Cerebellar cortex (tissue), 1 donor: Measurements from ENCODE around the gene DACT1.

Experiments used
- DNase-seq: peaks from one replicate; pipeline ENCODE4 v3.0.0-alpha.2; 2015; ENCODE audit warnings: low spot score

Gene DACT1

DNA sequence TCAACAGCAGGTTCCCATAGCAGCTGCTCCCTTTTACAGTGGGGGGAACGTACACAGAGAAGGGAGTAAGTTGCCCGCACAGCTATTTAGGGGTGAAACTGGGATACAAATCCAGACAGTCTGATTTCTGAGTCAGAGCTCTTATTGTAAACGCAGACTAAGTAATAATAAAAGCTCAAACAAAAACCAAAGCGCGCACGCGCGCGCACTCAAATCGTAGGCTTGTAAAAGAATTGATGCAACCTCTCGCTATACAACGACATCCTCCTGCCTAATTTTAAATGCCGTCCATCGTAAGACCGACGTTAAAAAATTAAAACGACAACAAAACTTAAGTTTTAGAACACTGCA is 747 bp upstream of the DACT1 start:
- DNase-seq: peak; percentile 41

DNA sequence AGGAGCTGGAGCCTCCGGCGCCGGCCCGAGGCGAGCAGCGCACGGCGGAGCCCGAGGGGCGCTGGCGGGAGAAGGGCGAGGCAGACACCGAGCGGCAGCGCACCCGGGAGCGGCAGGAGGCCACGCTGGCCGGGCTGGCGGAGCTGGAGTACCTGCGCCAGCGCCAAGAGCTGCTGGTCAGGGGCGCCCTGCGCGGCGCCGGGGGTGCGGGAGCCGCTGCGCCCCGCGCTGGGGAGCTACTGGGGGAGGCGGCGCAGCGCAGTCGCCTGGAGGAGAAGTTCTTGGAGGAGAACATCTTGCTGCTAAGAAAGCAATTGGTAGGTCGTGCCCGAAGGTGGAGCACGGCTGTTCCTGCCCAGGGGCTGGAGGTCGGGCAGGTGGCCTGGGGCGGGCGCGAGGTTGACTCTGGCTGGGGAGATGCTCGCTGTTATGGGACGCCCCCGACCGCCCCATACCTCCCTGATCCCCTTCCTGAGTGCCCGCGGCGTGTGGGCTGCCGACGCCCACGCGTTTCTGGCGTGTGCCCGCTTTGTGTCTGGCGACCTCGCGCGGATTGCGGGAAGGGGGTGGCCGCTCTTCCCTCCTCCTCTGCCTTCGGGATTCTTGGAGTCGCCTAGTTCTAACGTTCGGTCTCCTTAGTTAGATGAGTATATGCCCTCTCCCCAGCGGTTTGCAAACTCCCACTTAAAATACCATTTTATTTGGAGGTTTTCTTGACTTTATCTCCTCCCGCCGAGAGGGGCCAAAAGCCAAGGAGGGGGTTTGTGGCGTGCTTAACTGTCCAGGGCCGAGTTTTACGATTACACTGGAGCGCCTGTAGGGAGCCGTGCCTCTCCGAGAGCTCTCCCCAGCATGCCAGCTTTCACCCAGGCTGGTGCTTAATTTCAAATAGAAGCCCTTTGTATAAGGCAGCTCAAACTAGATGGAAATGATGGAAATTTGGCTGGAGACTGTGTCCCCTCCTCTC is 752 bp downstream of the DACT1 start:
- peak; percentile 46 for DNase-seq

DNA sequence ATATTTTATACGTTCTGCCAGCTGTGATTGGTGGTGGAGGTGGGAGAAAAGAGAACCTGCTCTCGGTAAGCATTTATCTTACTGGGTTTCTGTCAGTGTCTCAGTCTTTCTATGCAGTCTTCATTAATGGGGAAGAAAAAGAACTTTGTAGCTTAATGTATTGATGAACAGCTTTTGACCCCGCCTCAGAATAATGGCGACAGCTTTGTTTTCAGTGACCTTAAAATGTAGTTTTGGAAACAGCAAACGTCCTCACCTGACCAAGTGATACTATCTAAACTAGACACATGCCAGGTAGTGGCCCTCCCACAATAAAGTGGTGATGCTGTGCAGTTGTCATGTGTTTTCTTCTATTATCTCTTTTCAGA is 1.4 kb downstream of the DACT1 start:
- peak; percentile 45 for DNase-seq

DNA sequence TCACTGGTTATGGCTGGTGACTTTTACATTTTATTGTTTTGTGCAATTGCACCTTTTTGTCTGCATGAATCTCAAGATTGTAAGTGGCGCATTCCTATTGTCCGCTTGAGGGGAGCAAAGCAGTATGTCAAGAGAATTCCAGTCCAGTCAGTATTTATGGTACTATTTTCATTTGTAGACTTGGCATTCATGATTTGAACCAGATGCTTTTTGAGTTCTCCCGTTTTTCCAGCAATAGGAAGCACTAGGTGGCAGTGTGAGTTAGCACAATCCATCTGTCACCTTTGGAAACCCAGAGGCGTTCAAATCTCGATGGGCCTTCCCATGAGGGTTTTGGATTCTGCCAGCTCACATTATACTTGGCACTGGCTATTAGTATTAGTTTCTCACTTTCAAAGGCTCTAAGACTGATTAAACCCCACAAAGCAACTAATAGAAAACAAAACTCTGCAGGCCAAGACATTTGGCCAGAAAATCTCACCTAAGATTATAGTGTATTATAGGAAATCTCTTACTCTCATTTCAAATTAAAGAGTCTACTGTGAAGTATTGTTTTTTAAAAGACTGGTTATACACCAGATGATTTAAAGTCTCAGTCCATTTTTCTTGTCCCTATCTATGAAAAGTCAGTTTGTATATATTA is 2.2 kb downstream of the DACT1 start:
- DNase-seq: peak; percentile 95

DNA sequence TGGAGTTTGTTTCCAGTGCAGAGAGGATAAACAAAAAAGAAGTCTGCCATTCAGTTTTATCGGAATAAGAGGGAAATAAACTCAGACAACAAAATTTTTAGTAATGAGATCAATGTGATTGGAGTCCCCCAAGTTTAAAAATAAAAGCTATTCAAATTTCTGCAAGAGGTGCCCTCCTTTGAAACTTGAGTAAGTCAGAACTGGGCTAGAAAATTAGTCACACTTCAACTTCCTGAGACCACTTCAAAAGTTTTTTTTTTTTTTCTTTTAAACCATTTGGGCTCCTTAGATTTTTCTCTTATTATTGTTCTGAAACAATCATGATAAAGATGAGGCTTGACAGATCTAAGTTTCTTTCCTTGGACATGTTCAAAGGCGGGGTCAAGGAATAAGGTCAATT is 3.2 kb downstream of the DACT1 start:
- no peak for DNase-seq

DNA sequence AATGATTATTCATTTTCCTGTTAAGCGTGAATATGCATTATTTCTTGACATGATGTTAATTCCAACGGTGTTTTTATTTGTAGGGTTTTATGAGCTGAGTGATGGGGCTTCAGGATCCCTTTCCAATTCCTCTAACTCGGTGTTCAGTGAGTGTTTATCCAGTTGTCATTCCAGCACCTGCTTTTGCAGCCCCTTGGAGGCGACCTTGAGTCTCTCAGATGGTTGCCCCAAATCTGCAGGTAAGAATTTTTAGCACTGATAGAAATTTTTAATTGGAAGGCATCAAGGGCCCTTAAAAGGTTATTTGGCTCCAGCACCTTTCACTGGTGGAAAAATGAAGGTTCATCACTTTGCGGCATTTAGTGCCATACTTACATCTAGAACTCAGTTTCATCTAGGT is 3.7 kb downstream of the DACT1 start:
- DNase-seq: no peak

DNA sequence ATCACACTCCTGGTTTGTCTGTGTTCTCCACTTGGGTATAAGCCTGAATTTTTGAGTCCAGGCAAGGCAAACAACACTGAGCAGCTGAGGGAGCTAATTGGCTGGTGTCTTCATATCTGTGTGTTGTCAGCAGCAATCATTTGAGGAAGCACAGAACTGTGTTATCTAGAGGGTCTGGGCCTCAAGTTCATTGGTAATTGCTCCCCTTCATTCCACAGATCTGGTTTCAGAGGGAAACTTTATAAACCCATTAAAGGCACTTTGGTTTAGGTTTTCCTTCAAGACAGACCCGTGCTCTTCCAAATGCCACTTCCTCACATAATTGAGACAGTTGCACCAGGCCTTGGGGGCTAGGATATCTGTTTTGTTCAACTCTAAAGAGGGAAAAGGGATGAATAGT is 5.6 kb downstream of the DACT1 start:
- peak; percentile 25 for DNase-seq

DNA sequence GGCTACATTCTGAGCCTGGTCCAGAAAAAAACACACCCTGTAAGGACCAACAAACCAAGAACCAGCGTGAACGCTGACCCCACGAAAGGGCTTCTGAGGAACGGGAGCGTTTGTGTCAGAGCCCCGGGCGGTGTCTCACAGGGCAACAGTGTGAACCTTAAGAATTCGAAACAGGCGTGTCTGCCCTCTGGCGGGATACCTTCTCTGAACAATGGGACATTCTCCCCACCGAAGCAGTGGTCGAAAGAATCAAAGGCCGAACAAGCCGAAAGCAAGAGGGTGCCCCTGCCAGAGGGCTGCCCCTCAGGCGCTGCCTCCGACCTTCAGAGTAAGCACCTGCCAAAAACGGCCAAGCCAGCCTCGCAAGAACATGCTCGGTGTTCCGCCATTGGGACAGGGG is 7.9 kb downstream of the DACT1 start:
- DNase-seq: no peak

DNA sequence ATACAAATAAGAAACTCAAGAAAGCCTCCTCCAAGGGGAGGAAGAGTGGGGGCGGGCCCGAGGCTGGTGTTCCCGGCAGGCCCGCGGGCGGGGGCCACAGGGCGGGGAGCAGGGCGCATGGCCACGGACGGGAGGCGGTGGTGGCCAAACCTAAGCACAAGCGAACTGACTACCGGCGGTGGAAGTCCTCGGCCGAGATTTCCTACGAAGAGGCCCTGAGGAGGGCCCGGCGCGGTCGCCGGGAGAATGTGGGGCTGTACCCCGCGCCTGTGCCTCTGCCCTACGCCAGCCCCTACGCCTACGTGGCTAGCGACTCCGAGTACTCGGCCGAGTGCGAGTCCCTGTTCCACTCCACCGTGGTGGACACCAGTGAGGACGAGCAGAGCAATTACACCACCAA is 8.7 kb downstream of the DACT1 start:
- no peak for DNase-seq

DNA sequence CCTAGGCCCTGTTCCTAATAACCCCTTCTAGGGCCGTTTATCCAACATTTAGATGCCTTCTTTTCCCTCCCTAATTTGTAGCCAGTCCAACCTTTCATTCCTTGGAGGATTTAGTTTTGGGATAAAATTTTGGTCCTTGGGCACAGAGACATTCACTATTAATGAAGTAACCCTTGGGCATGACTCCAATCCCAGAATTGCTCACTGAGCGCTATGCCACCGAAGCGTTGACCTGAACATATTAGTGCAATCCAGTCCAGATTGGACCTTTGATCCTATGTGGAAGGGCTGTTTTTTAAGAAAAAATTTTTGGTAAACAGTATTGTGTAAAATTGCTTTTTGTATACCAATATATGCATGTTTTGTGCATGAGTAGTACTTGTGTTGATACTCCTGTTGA is 10.0 kb downstream of the DACT1 start:
- DNase-seq: peak; percentile 73

DNA sequence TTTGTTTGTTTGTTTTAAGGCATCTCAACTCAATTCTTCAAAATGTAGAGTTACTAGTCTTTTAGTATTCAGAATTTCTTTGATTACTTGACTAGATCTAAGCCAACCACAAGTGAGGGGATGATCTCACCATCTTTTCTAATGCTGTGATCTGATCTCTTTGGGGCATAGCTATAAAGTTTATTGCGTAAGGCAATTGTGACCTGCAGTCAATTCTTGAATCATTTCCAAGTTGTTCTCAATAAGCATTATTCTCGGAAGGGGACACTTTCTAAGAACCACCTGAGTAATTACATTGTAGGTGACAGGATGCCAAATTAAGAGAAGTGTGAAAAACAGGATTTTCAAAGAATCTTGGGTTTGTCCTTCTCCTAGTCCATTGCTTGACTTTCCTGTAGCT is 13.1 kb downstream of the DACT1 start:
- DNase-seq: no peak

DNA sequence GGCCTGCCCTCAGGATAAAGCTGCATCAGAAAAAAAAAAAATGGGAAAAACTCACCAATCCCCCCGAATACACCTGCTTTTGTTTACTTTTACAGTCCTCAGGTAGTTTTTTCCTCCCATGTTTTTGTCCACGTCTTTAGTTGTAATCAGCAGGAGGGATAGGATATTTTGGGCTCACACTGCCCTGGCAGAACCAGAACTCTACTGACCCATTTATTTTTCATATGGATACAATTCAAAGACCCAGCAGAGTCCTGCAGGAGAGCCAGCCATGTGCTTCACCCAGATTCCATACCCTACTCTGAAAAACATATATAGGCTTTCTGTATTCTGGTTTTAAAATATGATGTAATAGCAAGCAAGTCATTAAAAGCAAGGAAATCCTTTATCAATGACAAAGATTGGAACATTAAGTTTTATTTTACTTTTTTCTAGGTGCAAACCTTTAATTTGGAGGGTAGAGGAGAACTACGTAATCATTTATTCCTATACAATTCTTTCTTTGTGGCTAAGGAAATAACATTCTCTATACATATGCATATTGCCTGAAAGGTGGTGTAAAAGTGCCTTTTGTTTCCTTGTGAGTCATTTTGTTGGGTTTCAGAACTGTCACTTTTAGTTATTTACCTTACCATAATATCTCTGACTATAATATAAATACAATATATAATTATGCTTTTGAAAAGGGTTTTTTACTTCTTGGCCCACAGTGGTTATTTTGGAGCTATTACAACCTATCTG is 19.1 kb downstream of the DACT1 start:
- DNase-seq: peak; percentile 90

DNA sequence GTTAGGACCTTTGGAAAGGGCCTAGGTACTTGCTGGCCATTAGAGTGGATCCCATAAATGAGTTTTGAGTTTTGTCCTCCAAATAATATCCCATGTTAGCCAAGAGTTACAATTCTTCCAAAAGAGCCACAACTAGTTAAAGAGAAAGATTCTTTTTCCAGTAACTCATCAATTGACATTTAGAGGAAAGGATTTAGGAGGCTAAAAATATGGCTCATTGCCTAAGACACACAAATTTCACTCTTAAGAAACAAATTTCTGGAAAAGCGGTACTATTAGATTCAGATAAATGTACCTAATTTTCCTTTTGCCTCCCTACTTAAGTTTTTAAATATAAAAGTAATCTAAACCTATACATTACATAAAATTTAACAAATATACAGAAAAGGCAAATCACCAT is 21.3 kb downstream of the DACT1 start:
- DNase-seq: no peak

DNA sequence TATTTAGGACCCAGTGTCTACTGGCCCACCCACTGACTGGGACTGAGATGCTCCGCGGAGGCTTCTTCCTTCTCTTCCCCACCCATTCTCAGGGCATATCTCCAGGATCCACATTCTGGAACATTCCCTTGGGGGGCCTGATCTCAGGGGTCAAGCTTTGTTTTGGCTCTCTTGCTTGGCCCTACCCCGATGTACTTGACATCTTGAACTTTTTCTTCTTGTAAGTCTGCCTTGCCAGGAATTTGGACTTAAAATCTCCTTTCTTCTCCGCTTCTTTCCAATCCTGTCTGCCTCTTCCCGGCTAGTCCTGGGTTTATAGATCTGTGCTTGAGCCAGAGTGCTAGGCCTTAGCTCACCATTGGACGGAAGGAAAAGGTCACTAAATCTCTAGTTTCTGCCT is 22.1 kb downstream of the DACT1 start:
- no peak for DNase-seq

DNA sequence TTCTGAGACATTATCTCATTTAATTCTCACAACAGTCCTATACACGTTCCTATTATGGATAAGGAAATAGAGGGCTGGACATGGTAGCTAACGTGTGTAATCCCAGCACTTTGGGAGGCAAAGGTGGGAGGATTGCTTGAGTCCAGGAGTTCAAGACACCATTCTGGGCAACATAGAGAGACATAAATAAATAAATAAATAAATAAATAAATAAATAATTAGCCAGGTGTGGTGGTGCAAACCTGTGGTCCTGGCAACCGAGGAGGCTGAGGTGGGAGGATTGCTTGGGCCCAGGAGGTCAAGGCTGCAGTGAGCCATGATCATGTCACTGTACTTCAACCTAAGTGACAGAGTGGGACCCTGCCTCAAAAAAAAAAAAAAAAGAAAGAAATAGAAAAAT is 22.6 kb downstream of the DACT1 start:
- DNase-seq: no peak

DNA sequence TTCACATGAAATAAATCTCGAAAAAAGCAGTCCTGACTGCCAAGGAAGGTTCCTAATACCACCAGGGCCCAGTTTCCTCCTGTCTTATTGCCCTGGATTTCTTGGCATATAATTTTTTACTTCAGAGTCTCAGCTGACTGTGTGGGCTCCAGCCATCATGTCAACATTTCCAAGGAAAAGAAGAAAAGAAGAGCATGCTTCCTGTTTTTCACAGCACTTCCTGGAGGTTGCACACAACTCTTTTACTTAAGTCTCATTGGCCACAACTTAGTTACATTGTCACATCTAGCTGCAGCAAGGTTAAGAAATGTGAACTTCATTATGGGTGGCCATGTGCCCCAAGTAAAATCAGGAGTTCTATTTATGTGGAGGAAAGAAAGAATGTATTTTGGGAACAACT is 24.3 kb downstream of the DACT1 start:
- DNase-seq: no peak

DNA sequence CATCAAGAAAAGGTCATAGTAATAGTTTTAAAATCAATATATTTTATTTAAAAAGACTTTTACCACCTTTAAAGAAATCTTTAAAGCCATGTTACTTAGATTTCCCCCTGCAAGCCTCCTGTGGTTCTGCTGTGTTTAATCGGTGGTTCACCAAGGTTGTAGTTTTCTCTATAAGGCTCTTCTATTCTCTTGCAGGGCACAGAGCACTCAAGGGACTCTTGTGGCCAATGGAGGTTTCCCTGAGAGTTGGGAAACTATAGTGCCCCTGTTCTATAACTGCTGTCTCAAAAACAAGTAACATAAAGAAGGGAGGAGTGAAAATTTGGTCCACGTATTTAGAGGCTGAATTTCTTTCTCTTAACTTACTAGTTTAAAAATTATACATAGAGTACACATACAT is 25.0 kb downstream of the DACT1 start:
- no peak for DNase-seq

DNA sequence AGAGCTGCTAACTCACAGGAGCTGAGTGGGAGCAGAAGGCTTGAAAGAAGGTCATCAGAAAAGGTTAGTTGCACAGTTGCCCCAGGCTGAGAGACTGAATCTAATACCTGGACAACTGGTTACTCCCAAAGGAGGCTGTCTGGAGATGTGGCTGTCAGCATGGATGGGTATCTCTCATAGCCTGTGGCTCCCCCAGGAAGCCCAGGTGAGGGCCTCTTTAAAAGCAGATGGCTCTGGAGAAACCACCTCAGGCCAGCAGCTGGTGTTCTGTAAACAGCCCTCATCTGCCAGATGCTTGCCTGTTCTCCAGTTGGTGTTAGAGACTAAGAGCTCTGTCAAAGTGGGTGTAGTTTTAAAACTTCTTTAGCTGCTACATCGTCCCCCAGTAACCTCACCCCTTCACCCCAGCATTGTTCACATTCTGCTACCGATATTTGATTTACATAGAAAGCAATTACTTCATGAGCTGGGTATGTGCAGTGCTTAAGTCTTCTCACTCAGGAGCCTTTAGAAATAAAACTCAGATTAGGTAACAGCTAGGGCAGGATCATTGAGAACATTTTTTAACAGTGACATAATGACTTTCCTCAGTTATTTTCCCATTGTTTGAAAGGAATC is 25.8 kb downstream of the DACT1 start:
- DNase-seq: no peak

DNA sequence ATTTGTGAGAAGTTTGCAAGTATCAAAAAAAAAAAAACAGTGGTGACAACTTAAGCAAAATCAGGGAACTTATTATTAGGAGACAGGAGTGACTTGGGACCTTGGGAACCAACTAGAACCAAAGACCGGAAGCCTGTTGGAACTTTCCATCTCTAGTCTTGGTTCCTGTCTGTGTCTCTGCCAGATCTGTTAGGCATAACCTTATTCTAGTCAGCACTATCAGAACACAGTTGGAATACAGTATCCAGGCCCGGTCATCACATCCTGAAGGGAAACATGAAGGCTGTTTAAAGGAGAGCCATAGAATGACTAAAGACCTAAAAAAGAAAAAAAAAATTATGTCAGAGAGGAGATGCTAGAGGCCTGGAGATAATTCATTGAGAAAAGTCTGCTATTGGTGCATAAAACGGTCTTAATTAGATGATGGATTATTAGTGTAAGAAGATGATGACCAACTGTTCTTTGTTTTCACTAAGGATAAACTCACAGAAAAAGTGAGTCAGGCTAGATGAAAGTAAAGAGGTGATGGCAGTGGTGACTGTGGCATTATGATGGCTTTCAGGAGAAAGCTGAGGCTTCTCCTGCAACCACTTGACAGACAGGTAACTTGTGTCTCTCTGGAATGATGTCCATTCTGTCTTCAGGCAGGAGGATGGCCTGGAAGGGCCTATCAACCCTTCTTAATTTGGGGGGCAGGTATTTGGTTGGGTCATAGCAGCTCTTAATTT is 28.2 kb downstream of the DACT1 start:
- no peak for DNase-seq

DNA sequence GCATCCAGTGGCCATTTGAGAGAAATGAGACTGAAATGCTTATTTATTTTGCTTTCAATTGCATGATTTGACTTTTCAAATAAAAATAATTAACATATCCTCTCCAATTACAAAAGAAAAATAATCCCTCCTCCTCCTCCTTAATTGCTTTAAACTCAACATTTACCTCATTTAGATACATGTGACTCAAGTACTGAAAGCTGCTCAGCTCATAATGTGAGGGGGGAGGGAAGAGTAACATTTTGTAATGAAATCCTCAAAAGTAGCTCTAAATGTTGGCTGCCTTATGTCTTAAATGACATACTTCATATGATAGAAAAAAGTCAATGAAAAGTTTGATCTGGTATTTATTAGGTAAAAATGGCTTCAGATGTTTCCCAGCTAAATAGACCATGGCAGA is 29.0 kb downstream of the DACT1 start:
- no peak for DNase-seq

DNA sequence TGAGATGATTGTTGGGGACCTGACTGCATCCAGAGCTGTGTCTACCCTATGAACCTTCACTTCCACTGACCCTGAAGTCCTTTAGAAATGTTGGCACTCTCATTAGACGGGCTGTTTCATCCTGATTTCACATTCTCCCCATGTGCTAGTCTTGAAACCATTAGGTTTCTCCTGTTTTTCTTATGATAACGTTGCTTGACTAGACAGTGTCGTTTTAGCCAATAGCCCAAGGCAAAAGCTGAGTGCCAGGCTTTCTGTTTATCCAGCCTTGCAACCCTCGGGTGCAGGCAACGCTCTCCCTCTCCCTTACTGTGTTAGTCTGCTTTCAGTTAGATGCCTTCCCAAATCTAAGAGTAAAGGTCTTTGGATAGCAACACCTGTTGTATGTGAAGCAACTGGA is 30.1 kb downstream of the DACT1 start:
- DNase-seq: no peak
